Neural progenitor cell (in vitro differentiated cells): ENCODE measurements around the gene DVL1.

Source experiments
- EZH2 ChIP-seq: fragments of 200-600 bp; sonication (generic); IDR thresholded peaks from 2 replicates; pipeline ENCODE4 v1.6.1; 2017; ENCODE audit warnings: antibody characterized with exemption, mild to moderate bottlenecking, moderate library complexity
- EZH2phosphoT487 ChIP-seq: fragments of 200-600 bp; sonication (generic); IDR thresholded peaks from 2 replicates; pipeline ENCODE4 v1.6.1; 2017; ENCODE audit warnings: antibody characterized with exemption
- TF ChIP-seq, protein P1 (sequence below): fragments of 200-600 bp; sonication (generic); IDR thresholded peaks from 2 replicates; pipeline ENCODE4 v1.5.1; 2017; ENCODE audit warnings: antibody characterized with exemption, mild to moderate bottlenecking

DNA sequence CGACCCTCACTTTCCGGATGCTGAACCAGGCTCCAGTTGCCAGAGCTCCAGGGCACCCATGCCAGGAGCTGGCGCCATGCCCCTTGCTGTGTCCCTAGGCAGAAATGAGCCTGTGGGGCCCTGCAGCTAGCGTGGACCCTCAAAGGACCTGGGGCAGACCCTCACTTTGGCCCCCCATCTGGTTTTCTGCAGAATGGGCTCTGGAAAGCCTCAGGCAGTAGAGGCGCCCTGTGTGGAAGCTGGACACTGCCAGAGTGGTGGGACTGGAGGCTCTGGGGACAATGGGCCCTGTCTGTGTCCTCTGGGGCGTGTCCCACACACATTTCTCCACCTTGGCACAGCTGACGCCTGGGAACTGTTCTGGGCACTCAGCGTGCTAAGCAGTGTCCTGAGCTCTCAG lies 32.1 kb upstream of the DVL1 start:
- TF ChIP-seq, protein P1, sequence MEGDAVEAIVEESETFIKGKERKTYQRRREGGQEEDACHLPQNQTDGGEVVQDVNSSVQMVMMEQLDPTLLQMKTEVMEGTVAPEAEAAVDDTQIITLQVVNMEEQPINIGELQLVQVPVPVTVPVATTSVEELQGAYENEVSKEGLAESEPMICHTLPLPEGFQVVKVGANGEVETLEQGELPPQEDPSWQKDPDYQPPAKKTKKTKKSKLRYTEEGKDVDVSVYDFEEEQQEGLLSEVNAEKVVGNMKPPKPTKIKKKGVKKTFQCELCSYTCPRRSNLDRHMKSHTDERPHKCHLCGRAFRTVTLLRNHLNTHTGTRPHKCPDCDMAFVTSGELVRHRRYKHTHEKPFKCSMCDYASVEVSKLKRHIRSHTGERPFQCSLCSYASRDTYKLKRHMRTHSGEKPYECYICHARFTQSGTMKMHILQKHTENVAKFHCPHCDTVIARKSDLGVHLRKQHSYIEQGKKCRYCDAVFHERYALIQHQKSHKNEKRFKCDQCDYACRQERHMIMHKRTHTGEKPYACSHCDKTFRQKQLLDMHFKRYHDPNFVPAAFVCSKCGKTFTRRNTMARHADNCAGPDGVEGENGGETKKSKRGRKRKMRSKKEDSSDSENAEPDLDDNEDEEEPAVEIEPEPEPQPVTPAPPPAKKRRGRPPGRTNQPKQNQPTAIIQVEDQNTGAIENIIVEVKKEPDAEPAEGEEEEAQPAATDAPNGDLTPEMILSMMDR: no peak
- no peak for TF ChIP-seq EZH2
- TF ChIP-seq EZH2phosphoT487: no peak
